Right hindlimb (tissue), 1 donor: ENCODE measurements around the gene RWDD3.

ENCODE experiments used
- DNase-seq: peaks from one replicate; pipeline ENCODE4 v3.0.0-alpha.2; 2018

The RWDD3 gene

GRCh38 chr1:95230768-95231191 is 3.2 kb upstream of the RWDD3 start:
- no peak for DNase-seq

- no peak for DNase-seq
Measured at GRCh38 chr1:95232646-95233318, 1.2 kb upstream of the RWDD3 start.

- peak; percentile 36 for DNase-seq
Measured at GRCh38 chr1:95233319-95233736, 682 bp upstream of the RWDD3 start.

GRCh38 chr1:95236784-95237575 is 3.0 kb downstream of the RWDD3 start:
- DNase-seq = no peak

DNA sequence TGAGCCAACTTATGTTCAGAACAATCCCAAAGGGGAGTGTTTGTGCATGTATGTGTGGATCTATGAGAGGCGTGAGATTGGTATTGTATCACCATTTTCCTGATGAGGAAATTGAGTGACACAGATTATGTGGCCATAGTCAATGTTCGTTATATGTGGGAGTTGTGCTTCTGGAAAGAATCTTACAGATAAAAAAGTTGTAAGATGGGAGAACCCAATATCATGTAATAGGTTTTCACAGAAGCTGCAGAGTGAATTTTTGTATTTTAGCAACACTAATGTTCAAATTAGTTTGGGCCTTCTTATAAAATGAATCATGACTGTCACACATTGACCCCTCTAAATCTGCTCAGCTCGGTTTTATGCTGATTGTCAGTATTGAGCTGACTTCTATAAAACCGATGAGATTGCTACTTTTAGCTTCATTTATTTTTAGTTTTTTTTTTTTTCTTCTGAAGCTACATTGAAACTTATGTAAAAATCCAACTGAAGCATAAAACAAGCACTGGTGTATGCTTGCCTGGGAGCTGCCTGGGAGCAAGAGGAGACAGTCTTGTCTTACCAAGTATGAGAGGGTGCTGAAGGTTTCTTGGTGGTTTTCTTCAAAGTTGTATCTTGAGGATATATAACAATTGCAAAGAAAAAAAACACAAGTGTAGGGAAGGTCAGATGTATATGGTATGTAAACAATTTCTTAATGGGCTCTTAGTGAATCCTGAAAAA is 4.1 kb downstream of the RWDD3 start:
- no peak for DNase-seq

DNA sequence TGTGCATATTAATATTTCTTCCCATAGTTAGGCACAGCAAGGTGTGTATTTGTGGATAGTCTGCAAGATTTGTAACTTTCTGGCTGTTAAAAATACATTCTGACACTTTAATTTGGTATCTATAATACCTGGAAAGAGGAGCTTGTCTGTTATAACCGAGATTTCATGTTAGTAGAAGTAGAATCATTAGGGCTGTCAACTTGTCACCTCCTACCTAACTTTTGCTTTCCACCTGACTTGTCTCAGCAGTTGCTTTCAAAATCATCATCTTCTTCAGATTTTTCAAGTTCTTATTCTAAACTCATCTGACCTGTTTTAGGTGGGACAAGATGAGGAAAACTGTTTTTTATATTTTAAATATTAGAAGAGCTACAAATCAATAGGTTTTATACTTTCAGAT is 11.0 kb downstream of the RWDD3 start:
- no peak for DNase-seq

DNA sequence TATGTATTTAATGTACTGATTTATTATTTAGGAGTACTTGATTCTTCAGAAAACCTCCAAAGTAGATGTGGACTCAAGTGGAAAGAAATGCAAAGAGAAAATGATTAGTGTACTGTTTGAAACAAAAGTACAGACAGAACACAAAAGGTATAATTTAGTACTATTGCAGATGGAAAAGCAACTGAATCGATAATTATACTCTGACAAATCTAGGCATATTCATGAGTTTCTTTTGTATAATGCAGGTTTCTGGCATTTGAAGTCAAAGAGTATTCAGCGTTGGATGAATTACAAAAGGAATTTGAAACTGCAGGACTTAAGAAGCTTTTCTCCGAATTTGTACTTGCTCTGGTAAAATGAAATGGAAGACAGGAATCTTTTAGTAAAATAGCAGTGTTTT is 12.5 kb downstream of the RWDD3 start:
- no peak for DNase-seq

GRCh38 chr1:95247607-95248006 is 13.6 kb downstream of the RWDD3 start:
- DNase-seq = no peak

DNA sequence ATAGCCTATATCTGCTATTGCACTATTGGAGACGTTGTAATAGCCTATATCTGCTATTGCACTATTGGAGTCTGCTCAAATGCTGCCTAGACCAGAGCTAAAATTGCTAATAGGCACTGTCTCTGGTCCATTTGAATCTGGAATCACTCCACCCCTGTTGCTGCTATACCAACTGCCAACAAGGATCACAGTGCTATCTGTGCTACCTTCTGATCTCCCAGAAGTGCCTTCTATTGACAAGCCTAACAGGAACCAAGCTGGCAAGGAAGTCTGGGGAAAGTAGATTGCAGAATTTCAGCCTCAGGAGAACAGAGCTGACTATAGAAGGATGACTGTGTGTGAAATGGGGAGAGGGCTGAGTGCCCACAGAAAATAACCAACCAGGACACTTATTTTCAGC is 15.9 kb downstream of the RWDD3 start:
- DNase-seq = no peak

DNA sequence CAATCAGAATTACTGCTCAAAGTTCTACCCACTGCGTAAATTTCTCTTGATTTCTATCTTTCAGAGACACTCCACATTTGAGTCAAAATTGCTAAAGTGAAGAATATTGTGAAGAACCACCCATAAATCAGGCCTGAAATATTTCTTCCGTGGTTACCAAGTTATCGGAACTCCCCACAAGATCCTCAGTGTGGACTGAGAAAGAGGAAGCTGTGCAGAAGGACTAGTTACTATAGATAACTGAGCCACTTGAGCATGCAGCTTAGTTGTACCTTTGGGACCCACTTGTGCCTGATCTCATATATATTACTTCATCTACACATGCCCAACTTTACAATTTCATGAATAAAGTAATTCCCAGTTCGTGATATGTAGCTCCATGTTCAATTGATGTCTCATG is 18.4 kb downstream of the RWDD3 start:
- DNase-seq = no peak

DNA sequence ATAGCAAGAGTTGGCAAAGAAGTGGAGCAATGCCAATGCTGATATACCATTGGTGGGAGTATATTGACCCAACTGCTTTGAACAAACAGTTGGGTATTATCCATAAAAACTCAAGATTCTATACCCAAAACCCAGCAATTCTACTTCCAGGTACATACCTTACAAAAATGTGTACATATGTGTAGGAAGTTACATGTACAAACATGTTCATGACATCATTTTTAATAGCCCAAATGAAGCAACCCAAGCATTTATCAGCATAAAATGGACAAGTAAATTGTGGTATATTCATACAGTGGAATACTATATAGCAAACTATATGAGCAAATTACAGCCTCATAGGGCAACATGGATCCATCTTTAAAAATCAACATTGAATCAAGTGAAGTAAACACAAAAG is 20.9 kb downstream of the RWDD3 start:
- DNase-seq = no peak

GRCh38 chr1:95255826-95256225 is 21.8 kb downstream of the RWDD3 start:
- DNase-seq = no peak

GRCh38 chr1:95257758-95258157 is 23.7 kb downstream of the RWDD3 start:
- no peak for DNase-seq

- no peak for DNase-seq
Measured at GRCh38 chr1:95259245-95259644, 25.2 kb downstream of the RWDD3 start.

- DNase-seq = no peak
Measured at GRCh38 chr1:95262913-95263312, 28.9 kb downstream of the RWDD3 start.

GRCh38 chr1:95263450-95263849 is 29.4 kb downstream of the RWDD3 start:
- no peak for DNase-seq

DNA sequence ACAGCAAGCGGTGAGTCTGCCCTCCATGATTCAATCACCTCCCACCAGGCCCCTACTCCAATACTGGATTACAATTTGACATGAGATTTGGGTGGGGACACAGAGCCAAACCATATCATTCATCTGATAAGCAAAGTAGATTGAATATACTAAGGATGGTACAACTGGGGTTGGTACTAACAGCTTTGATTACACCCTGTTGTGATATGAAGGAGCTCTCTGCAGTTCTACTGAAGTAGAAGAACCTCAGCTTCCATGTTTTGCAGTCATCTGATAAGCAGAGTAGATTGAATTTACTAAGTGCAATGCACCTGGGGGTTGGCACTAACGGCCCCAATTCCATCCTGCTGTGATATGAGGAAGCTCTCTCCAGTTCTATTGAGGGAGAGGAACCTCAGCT is 31.1 kb downstream of the RWDD3 start:
- DNase-seq = no peak

DNA sequence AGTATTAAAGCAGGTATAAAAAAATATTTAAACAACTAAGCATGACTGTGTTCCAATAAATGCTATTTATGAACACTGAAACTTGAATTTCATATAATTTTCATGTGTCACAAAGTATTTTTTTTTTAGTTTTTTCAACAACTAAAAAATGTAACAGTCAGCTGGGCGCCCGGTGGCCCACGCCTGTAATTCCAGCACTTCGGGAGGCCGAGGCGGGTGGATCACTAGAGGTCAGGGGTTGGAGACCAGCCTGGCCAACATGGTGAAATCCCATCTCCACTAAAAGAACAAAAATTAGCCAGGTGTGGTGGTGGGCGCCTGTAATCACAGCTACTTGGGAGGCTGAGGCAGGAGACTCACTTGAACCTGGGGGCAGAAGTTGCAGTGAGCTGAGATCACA is 42.4 kb downstream of the RWDD3 start:
- no peak for DNase-seq

DNA sequence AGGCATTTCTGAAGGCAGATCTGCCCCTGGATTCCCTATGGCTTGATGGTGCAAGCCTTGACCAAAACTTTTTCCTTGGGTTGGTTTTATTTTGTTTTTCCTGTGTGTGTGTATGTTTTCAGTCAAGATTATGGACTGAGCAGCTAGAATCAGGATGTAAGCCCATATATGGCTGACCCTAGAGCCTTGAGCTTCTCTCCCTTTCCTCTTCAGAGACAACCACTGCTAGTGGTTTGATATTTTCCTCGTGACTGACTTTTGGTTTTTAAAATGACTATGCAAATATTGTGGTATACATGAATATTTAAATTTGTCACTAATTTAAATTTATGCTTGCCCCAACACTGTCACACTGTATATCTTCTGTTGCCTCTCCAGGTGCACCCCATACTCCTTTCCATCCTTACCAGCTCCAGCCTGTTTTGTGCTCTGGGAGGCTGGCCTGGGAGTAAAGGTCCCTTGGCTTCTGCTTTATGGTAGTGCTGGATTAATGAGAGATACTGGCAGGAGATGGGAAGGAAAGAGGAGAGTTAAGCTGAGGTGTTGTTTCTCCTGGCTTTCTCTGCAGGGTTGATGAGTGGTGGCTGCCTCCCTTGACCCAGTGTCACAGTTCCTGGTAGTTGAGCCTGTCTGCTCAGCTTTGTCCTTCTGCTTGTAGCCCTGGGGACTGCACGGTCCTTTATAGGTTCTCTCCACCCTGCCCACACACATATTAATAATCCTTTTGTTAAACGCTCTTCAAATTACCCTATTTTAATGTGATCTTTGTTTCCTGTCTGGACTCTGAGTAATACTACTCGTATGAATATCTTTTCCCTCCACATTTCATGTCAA is 44.4 kb downstream of the RWDD3 start:
- DNase-seq = no peak

DNA sequence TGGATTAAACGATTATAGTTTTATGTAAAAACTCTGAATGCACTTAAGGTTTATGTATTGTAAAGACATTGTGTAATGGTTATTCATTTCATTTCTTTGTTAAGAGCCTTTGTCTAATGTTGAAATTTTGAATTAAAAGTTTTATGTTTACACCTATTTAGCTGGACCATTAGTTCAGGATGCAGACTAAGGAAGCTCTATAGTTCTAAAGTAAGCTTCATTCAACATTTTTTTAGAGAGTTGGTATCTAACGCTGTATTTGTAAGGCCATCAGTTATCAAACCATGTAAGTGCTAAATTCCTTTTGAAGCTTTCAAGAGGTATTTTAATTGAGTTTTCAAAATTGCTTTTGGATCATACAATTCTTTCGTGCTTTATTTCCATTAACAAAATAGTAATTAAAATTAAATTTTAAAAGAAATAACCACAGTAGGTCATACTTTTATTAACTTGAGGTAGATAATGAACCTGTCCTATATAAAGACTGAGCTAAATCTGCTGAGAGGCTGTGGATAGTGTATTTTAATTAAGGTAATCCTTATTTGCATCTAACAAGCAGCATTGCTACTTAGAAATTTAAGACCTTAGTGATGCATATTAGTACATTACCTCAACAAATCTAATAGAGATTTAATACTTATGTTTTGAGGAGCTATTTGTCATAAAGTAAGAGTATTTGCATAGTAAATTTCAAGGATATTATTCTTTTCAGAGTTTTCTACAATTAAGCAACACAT is 47.9 kb downstream of the RWDD3 start:
- DNase-seq = no peak

GRCh38 chr1:95282518-95282895 is 48.5 kb downstream of the RWDD3 start:
- no peak for DNase-seq

DNA sequence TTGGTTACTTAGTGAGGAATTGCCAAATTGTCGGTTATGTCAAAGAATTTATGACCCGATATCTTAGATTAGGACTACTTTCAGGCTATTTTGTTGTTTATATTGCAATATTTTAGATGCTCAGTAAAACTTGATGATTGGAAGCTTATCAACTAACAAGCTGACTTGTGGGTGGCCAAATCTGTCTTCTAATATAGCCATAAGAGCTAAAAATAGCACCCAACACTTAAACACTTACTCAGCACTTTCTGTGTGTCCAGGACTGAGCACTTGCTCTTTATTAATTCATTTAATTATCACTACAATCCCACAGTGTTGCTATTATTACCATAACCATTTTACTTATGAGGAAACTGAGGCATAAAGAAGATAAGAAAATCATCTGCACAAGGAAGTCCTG is 50.4 kb downstream of the RWDD3 start:
- DNase-seq = no peak
